GM12878 (cell line): ENCODE measurements around the gene PRAF2. TPM values are rescaled to one million over a fixed set of nuclear protein-coding genes. Genes with fewer than 3 reads are reported as not detected.

Experiments
- ATAC-seq: fragments of 200-7000 bp; cut with Tn5 transposase; 3 replicates; pipeline ENCODE4 v1.9.1; 2020; ENCODE audit warnings: mild to moderate bottlenecking, moderate library complexity
- BruUV-seq: library from RNA; stranded (reverse); fragments of 400-500 nt; replicated peaks from 2 replicates; lab custom pipeline; 2021; lab: Mats Ljungman, UMichigan
- CTCF ChIA-PET: fragments of 300-600 bp; sonication (Branson Sonifier 250); formaldehyde crosslinking; extraction: SDS; loops from one replicate; lab custom pipeline; 2021; ENCODE audit warnings: inconsistent platforms; lab: Yijun Ruan, JAX
- POLR2A ChIA-PET: fragments of 350-600 bp; formaldehyde crosslinking; extraction: SDS; loops from one replicate; lab custom pipeline; 2021; ENCODE audit warnings: inconsistent platforms; lab: Charles Lee
- RAD21 ChIA-PET: fragments of 300-600 bp; sonication (Branson Sonifier 250); formaldehyde crosslinking; loops from one replicate; lab custom pipeline; 2023; ENCODE audit warnings: antibody characterized with exemption; ENCODE audit not compliant: unreplicated experiment; lab: Charles Lee
- SMC1A ChIA-PET: fragments of 300-600 bp; sonication (Branson Sonifier 250); formaldehyde crosslinking; loops from one replicate; lab custom pipeline; 2023; ENCODE audit not compliant: unreplicated experiment, uncharacterized antibody; lab: Charles Lee
- DNase-seq: peaks from one replicate; pipeline ENCODE4 v3.0.0-alpha.2; 2011; ENCODE audit warnings: low read depth, low spot score
- FAIRE-seq: peaks from 3 replicates; lab custom pipeline; 2011; peaks lifted over from hg19 to GRCh38; lab: Jason Lieb, UNC
- H2AFZ ChIP-seq: 2 replicates; pipeline ENCODE4 v1.6.0; 2011; ENCODE audit warnings: low read depth, low read length, control low read depth; ENCODE audit not compliant: control insufficient read depth
- H3K27ac ChIP-seq: 2 replicates; pipeline ENCODE4 v1.5.1; 2011; ENCODE audit warnings: control low read depth; ENCODE audit not compliant: control insufficient read depth, insufficient read depth
- H3K27me3 ChIP-seq, 2 experiments: replicated peaks in 1 of 2; 2 replicates each; pipeline versions ENCODE4 v1.6.0 to v1.6.1; 2011; ENCODE audit warnings: low read length in 1 of 2; ENCODE audit not compliant: control insufficient read depth in 2 of 2, insufficient read depth in 2 of 2
- H3K36me3 ChIP-seq, 2 experiments: 2 replicates each; pipeline ENCODE4 v1.5.1; 2011; ENCODE audit warnings: low read length in 1 of 2; ENCODE audit not compliant: control insufficient read depth in 2 of 2, insufficient read depth in 2 of 2
- H3K4me1 ChIP-seq: 2 replicates; pipeline ENCODE4 v1.6.1; 2011; ENCODE audit warnings: mild to moderate bottlenecking, low read length, moderate library complexity, mixed read lengths; ENCODE audit not compliant: control insufficient read depth, insufficient read depth
- H3K4me2 ChIP-seq: 2 replicates; pipeline ENCODE4 v1.6.0; 2011; ENCODE audit warnings: control low read depth; ENCODE audit not compliant: control insufficient read depth, insufficient read depth
- H3K4me3 ChIP-seq: fragments of 200-600 bp; sonication (generic); 2 replicates; pipeline ENCODE4 v1.5.1; 2016
- H3K79me2 ChIP-seq: 2 replicates; pipeline ENCODE4 v1.6.0; 2011; ENCODE audit warnings: low read length; ENCODE audit not compliant: control insufficient read depth, insufficient read depth
- H3K9ac ChIP-seq: 2 replicates; pipeline ENCODE4 v1.8.0; 2011; ENCODE audit warnings: low read length, control low read depth, mixed read lengths; ENCODE audit not compliant: control insufficient read depth, insufficient read depth
- H3K9me3 ChIP-seq: replicated peaks from 3 replicates; pipeline ENCODE4 v1.5.1; 2011; ENCODE audit warnings: mild to moderate bottlenecking, low read length; ENCODE audit not compliant: control insufficient read depth, insufficient read depth
- H4K20me1 ChIP-seq: 2 replicates; pipeline ENCODE4 v1.6.0; 2011; ENCODE audit not compliant: control insufficient read depth, insufficient read depth
- BHLHE40 ChIP-seq, 2 experiments: fragments of 450-650 bp in 1 of 2; IDR thresholded peaks; 2 replicates each; pipeline ENCODE4 v1.6.1; 2011 to 2017; ENCODE audit warnings: low read depth in 2 of 2, borderline replicate concordance in 1 of 2, improper control_type of control experiment in 1 of 2, low read length in 1 of 2, mild to moderate bottlenecking in 1 of 2
- LARP7 ChIP-seq: fragments of 450-650 bp; IDR thresholded peaks from 2 replicates; pipeline ENCODE4 v1.6.1; 2017; ENCODE audit warnings: mild to moderate bottlenecking
- MXI1 ChIP-seq: fragments of 150-350 bp; IDR thresholded peaks from 2 replicates; pipeline ENCODE4 v1.6.1; 2011; ENCODE audit warnings: low read depth, mild to moderate bottlenecking, inconsistent platforms, low read length, improper control_type of control experiment
- RUNX3 ChIP-seq: IDR thresholded peaks from 2 replicates; pipeline ENCODE4 v1.6.1; 2012; ENCODE audit warnings: low read length, inconsistent platforms
- ZNF24 ChIP-seq: fragments of 450-650 bp; IDR thresholded peaks from 2 replicates; pipeline ENCODE4 v1.6.1; 2017; ENCODE audit warnings: antibody characterized with exemption, mild to moderate bottlenecking
- WGBS: methylation state at CpG from one replicate; pipeline ENCODE4 v1.1.6; 2016; ENCODE audit warnings: low lambda C conversion rate; ENCODE audit not compliant: insufficient replicate concordance, insufficient coverage; ENCODE audit errors: missing lambda C conversion rate; 5-methylcytosine and 5-hydroxymethylcytosine counted together
- in situ Hi-C: fragments of 300-500 bp; cut with MboI; formaldehyde crosslinking; loops from 9 replicates; pipeline ENCODE4 v1.14.3; 2018; ENCODE audit warnings: mixed read lengths
- intact Hi-C: fragments of 100-400 bp; cut with micrococcal nuclease; formaldehyde crosslinking; loops from one replicate; pipeline ENCODE4 v1.14.2; 2022; ENCODE audit not compliant: unreplicated experiment
- polyA plus RNA-seq, 11 experiments: library from polyadenylated mRNA; depleted of rRNA in 4 of 11; unstranded in 6 of 11; stranded (reverse) in 5 of 11; fragments of >200 nt; fragmentation: Nextera tagmentation in 4 of 11; fragmentation: Illumina TruSeq in 1 of 11; extraction: Ambion mirVana in 4 of 11; extraction: Trizol in 1 of 11; gene quantifications; 1 replicate in 1 of 11; 2 replicates in 10 of 11; pipeline versions ENCODE4 v1.2.1 to v1.2.3, GENCODE V29; 2011 to 2016; ENCODE audit warnings: inconsistent platforms in 2 of 11, missing spikeins in 2 of 11, low read depth in 1 of 11
- total RNA-seq, 4 experiments: library from RNA; depleted of rRNA in 3 of 4; stranded (reverse); fragments of >200 nt in 3 of 4; fragmentation: Illumina TruSeq in 1 of 4; extraction: Trizol in 1 of 4; gene quantifications; 2 replicates each; pipeline versions ENCODE4 v1.2.1 to v1.2.3, GENCODE V29; 2013 to 2021
- TF ChIP-seq, protein P1 (sequence below): IDR thresholded peaks from 2 replicates; pipeline ENCODE4 v1.6.1; 2012; ENCODE audit warnings: low read length, inconsistent platforms

Gene PRAF2
- total and polyA plus RNA-seq, 10 of the 15 experiments (the other 5 are each of a cell fraction or from before 2014, with no cell fraction given): 0.80 to 16.7 (median 7.0) TPM

DNA sequence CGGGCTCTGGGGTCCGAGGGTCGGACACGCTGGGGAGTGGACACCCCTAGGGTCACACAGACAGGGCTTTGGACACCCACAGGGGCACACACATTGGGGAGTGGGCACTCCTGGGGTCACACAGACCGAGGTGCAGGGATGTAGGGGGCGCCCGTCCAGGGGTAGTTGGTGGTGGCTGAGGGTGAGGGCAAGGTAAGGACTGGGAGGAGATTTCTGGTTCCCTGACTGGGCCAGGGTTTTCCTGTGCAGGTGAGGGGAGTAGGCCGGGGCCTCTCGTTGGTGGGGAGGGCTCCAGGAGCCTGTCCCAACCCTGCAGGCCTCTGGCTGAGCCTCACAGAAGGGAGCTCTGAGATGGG lies 27.8 kb upstream of the PRAF2 start:
- ChIA-PET POLR2A (interaction anchor here (1.0 kb wide), 1 partner anchor 99 kb away, joined by 3 read pairs; the partner anchor contains the start of gene GRIPAP1), RAD21 (no interaction called here), CTCF (interaction anchor here (0.6 to 1.0 kb wide), 2 partner anchors 23 to 48 kb away, joined by 3 read pairs; no protein-coding TSS in a partner anchor), SMC1A (interaction anchor here (0.5 kb wide), 1 partner anchor 459 kb away, joined by 4 read pairs; no protein-coding TSS in a partner anchor)
- no peak for FAIRE-seq
- no peaks in the 10 kb centered on the region for H3K9me3 ChIP-seq
- WGBS: 43% methylated on average over 6 of the region's 9 CpGs
- H3K4me2 ChIP-seq: peak overlapping the region; percentile 57
- H4K20me1 ChIP-seq: no peaks in the 10 kb centered on the region
- no peak overlapping the region; the same call in 1 of the 2 replicates for H2AFZ ChIP-seq
- no peaks in the 10 kb centered on the region; a peak in 1 of 4 replicates for H3K36me3 ChIP-seq
- intact Hi-C loops: no loop called here
- peak overlapping the region; percentile 61; the same call in 1 of the 2 replicates for H3K4me3 ChIP-seq
- peak overlapping the region; percentile 59; the same call in 1 of the 2 replicates for H3K9ac ChIP-seq
- no peak for DNase-seq
- peak; percentile 3 for ATAC-seq
- H3K4me1 ChIP-seq: no peaks in the 10 kb centered on the region; the same call in 1 of the 2 replicates
- TF ChIP-seq ZNF24 (no peak), MXI1 (no peak), RUNX3 (0 out of 2 replicates have a peak, but pooled peaks have one; percentile 0), LARP7 (no peak), BHLHE40 (IDR thresholded peaks at IDR 0.05; ENCODE audit: borderline replicate concordance in 1 of 2, low read depth in 2 of 2, low read length in 1 of 2) (no peak)
- TF ChIP-seq, protein P1, sequence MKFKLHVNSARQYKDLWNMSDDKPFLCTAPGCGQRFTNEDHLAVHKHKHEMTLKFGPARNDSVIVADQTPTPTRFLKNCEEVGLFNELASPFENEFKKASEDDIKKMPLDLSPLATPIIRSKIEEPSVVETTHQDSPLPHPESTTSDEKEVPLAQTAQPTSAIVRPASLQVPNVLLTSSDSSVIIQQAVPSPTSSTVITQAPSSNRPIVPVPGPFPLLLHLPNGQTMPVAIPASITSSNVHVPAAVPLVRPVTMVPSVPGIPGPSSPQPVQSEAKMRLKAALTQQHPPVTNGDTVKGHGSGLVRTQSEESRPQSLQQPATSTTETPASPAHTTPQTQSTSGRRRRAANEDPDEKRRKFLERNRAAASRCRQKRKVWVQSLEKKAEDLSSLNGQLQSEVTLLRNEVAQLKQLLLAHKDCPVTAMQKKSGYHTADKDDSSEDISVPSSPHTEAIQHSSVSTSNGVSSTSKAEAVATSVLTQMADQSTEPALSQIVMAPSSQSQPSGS: no peak
- no peaks in the 10 kb centered on the region for H3K27me3 ChIP-seq
- H3K79me2 ChIP-seq: peaks cover 2% of the 10 kb centered on the region
- H3K27ac ChIP-seq: peak overlapping the region; percentile 30; the same call in 1 of the 2 replicates
- in situ Hi-C loops: no loop called here
- no TSS peak for BruUV-seq
